ENCODE data around the gene KCNB1.

DNA sequence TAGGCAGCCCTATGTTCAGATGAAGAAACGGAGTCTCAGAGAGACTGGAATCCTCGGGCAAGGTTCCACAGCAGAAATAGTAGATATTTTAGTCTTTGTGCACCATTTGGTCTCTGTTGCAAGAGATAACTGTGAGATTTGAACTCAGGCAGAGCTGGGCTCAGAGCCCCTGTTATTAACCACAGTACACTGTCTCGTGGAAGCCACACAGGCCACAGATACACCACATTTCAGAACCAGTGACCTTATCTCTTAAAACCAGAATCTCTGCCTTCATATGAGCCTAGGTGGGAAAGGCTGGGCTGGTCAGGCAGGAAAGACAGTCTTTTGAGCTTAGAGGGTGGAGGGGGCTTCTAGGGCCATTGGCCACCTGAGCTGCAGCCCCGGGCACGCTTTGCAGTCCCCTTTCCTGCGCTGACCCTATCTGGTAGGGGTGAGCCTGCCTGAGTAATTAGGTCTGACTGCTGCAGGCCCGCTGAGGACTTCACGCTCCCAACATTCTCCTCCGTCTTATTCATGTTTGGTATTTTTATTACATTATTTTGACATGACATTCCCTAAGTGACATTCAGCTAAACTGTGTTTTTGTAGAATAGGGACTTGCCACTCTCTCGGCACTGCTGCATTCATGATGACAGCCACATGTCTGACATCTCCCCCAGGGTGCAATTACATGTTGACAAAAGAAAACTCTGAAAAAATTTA lies 71.1 kb downstream of the KCNB1 start:
- TF ChIP-seq, protein P1, sequence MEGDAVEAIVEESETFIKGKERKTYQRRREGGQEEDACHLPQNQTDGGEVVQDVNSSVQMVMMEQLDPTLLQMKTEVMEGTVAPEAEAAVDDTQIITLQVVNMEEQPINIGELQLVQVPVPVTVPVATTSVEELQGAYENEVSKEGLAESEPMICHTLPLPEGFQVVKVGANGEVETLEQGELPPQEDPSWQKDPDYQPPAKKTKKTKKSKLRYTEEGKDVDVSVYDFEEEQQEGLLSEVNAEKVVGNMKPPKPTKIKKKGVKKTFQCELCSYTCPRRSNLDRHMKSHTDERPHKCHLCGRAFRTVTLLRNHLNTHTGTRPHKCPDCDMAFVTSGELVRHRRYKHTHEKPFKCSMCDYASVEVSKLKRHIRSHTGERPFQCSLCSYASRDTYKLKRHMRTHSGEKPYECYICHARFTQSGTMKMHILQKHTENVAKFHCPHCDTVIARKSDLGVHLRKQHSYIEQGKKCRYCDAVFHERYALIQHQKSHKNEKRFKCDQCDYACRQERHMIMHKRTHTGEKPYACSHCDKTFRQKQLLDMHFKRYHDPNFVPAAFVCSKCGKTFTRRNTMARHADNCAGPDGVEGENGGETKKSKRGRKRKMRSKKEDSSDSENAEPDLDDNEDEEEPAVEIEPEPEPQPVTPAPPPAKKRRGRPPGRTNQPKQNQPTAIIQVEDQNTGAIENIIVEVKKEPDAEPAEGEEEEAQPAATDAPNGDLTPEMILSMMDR (IDR thresholded peaks at IDR 0.05) = no peak
- TF ChIP-seq POLR2AphosphoS5 (IDR thresholded peaks at IDR 0.05) = no peak
- TF ChIP-seq POLR2A (IDR thresholded peaks at IDR 0.05) = no peak

All from prostate gland (tissue), 2 donors.